GM12875 (cell line): Measurements from ENCODE around the gene CCDC92.

Experiments
- H3K4me3 ChIP-seq: one replicate; pipeline ENCODE4 v1.5.1; 2011; ENCODE audit warnings: low read depth, low read length, control low read depth
- TF ChIP-seq, protein P1 (sequence below): IDR thresholded peaks from 2 replicates; pipeline ENCODE4 v1.5.1; 2011; ENCODE audit warnings: low read depth, mild to moderate bottlenecking, control low read depth, inconsistent platforms, low read length, moderate library complexity, borderline replicate concordance; ENCODE audit not compliant: insufficient read depth

Gene CCDC92

DNA sequence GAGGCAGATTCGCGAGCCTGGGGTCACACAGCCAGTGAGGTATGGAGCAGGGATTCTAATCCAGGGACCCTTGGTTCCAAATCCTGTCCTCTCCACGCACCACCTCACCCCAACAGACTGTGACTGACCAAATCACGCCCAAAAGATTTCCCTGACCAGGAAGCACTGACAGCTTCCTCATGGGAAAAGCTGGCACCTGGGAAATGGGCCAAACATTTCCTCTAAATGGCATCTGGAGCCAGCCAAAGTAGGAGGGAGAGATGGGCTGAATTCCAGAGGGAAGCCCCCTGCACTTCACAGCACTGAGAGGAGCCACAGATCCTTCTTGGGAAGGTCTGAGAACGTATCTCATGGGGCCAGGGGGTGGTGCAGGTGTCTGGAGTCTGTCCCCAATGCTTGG is 28.8 kb downstream of the CCDC92 start:
- H3K4me3 ChIP-seq, result no peak overlapping the region
- TF ChIP-seq, protein P1, sequence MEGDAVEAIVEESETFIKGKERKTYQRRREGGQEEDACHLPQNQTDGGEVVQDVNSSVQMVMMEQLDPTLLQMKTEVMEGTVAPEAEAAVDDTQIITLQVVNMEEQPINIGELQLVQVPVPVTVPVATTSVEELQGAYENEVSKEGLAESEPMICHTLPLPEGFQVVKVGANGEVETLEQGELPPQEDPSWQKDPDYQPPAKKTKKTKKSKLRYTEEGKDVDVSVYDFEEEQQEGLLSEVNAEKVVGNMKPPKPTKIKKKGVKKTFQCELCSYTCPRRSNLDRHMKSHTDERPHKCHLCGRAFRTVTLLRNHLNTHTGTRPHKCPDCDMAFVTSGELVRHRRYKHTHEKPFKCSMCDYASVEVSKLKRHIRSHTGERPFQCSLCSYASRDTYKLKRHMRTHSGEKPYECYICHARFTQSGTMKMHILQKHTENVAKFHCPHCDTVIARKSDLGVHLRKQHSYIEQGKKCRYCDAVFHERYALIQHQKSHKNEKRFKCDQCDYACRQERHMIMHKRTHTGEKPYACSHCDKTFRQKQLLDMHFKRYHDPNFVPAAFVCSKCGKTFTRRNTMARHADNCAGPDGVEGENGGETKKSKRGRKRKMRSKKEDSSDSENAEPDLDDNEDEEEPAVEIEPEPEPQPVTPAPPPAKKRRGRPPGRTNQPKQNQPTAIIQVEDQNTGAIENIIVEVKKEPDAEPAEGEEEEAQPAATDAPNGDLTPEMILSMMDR, result no peak

DNA sequence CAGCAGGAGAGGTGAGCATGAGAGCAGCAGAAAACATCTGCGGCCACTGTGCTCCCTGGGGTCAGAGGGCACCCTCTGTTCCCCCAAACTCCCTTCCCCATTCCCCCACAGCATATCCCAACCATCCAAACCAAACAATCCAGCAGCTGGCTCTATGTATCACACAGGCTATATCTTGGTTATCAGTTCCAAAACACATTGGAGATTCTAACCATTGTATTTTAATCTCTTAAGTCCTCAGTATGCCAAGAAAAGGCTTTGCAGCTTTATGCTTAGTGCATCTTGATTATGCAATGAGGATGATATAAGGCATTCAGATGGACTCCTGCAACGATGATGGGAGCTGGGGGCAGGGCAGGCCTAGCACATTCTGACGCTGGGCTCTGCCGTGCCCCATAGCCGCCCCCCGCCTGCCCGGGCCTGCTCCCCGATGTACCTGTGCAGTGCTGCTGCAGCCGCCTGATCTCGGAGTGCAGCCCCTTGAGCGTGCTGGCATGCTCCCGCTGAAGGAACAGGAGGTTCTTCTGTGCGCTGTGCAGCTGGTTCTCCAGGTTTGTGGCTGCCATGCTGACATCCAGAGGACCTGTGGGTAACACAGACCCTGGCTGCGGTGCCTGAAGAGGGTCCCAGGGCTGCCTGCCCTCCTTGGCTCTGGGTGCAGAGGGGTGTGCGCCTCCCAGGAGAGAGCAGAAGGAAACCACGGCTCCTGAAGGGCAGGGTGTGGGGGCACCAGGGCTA is 29.6 kb downstream of the CCDC92 start:
- no peak overlapping the region for H3K4me3 ChIP-seq

DNA sequence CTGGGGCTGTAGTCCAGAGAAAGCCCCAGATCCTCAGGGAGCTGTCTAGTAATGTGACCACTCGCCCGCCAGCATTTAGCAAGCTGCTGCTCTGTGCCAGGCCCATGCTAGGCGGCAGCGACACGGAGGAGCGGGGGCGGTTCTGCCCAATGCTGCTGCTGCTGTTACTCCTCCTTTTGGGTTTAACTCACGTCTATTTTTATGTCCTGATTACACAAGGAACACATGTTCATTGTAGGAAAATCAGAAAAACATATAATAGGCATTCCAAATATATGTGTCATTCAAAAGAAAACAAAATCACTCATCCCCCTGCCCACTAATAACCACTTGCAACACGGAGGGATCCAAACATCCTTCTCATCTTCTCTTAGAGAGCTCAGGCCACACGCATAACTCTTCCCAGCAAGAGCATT is 30.4 kb downstream of the CCDC92 start:
- no peak overlapping the region for H3K4me3 ChIP-seq
- TF ChIP-seq, protein P1, result no peak

More for the DNA sequence above, 29.6 kb downstream of the CCDC92 start:
- TF ChIP-seq, protein P1, result no peak

DNA sequence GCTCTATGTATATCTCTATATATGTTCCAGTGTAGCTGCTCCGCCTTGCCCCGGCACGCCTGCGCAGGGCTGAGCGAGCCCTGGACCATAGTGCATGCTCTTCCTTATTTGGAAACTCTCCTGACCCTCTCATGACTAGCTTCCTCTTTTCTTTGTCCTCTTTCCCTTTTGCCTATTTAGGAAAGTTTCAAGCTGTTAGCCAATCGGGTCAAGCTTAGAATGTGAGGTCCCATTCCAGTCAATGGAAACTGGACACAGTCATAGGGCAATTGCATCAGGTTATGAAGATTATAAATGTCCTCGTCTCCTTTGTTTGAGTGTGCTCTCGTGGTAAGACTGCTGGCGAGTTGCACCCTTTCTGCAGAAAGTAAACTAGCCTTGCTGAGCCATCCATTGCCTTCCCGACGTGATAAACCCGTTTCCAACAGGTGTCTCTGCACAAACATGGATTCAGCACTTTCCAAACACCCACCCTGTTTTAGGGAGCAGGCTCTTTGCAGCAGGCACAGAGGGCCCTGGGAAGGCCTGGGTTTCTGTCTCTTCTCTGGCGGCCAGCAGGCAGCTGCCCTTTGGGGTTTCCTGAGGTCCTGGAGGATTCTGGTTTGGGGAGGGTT is 30.9 kb downstream of the CCDC92 start:
- TF ChIP-seq, protein P1, result no peak
- no peak overlapping the region for H3K4me3 ChIP-seq

DNA sequence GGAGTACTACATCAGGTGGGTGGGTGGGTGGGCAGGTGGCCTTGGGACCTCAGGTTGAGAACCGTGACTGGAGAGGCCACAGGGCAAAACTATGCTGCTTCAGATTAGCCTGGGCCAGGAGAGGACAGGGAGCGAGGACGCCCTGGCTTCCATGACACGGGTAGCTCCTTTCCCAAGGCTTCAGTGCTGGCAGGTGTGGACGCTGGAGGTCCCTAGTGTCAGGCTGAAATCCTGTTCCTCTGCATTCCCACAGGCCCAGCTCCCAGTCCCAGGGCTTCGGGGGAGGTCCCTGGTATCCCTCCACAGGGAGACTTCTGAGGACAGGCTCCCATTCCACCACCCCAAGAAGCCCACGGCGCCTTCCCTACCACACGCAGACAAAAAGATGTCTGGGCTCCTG is 31.6 kb downstream of the CCDC92 start:
- no peak overlapping the region for H3K4me3 ChIP-seq
- TF ChIP-seq, protein P1, result no peak

DNA sequence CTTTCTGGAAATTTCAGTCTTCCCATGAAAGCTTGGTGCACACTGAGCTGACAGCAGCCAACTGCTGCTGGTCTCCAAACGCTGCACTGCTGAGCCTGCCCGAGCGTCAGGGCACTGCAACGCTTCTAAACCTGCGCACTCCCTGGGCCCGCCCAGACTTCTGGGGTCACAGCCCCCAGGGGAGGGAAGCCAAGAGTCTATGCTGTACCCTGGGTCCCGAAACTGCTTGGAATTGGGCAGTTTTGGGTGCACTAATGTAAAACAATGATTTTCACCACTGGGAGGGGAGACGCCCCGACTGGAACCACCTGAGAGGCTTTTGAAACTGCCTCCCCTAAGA is 32.0 kb downstream of the CCDC92 start:
- TF ChIP-seq, protein P1, result no peak
- no peak overlapping the region for H3K4me3 ChIP-seq
